ENCODE measurements around the gene SYT1. TPM values are rescaled to one million over a fixed set of nuclear protein-coding genes. Genes with fewer than 3 reads are reported as not detected.

SYT1 gene
- total and polyA plus RNA-seq, 8 donors = 0.16 to 1.2 (median 0.26) TPM

- intact Hi-C loops (cut with DNase I) = no loop called here
- Histone ChIP-seq H3K4me3 (no peak overlapping the region), H3K36me3 (no peaks in the 10 kb centered on the region), H3K9me3 (no peaks in the 10 kb centered on the region), H3K4me1 (no peaks in the 10 kb centered on the region), H3K27ac (no peak overlapping the region), H3K27me3 (no peaks in the 10 kb centered on the region)
- 54 to 55% methylated on average over 7 of the region's 7 CpGs for WGBS, 2 donors
- DNase-seq = no peak
- no peak for TF ChIP-seq CTCF (IDR thresholded peaks at IDR 0.05)
- no peak for ATAC-seq
- FAIRE-seq = no peak
Observed at GRCh38 chr12:79233341-79233781, 368.8 kb downstream of the SYT1 start.

- H3K36me3 ChIP-seq = no peaks in the 10 kb centered on the region
- H3K4me1 ChIP-seq = no peaks in the 10 kb centered on the region
- intact Hi-C loops (cut with DNase I) = no loop called here
- no peaks in the 10 kb centered on the region for H3K27me3 ChIP-seq
- no peak for FAIRE-seq
- no peak overlapping the region for H3K4me3 ChIP-seq
- DNase-seq = no peak
- no peak for TF ChIP-seq CTCF (IDR thresholded peaks at IDR 0.05)
- no peak for ATAC-seq
- 66 to 67% methylated on average over 4 of the region's 4 CpGs for WGBS, 2 donors
- no peak overlapping the region for H3K27ac ChIP-seq
- H3K9me3 ChIP-seq = no peaks in the 10 kb centered on the region
Observed at GRCh38 chr12:79236920-79237319, 372.3 kb downstream of the SYT1 start.

GRCh38 chr12:79238246-79238645, 373.7 kb downstream of the SYT1 start:
- intact Hi-C loops (cut with DNase I) = no loop called here
- 84 to 87% methylated on average over 3 of the region's 3 CpGs for WGBS, 2 donors
- no peak for ATAC-seq
- Histone ChIP-seq H3K4me3 (no peak overlapping the region), H3K4me1 (no peaks in the 10 kb centered on the region), H3K27me3 (no peaks in the 10 kb centered on the region), H3K9me3 (no peaks in the 10 kb centered on the region), H3K27ac (no peak overlapping the region), H3K36me3 (no peaks in the 10 kb centered on the region)
- no peak for DNase-seq
- TF ChIP-seq CTCF (IDR thresholded peaks at IDR 0.05) = no peak
- FAIRE-seq = no peak

- no peaks in the 10 kb centered on the region for H3K27me3 ChIP-seq
- H3K4me3 ChIP-seq = no peak overlapping the region
- no peaks in the 10 kb centered on the region for H3K4me1 ChIP-seq
- intact Hi-C loops (cut with DNase I) = no loop called here
- no peak for TF ChIP-seq CTCF (IDR thresholded peaks at IDR 0.05)
- no peak overlapping the region for H3K27ac ChIP-seq
- no peaks in the 10 kb centered on the region for H3K36me3 ChIP-seq
- no peaks in the 10 kb centered on the region for H3K9me3 ChIP-seq
- DNase-seq (no peak), FAIRE-seq (no peak), ATAC-seq (no peak)
- WGBS, 2 donors = 60 to 77% methylated on average over 2 of the region's 2 CpGs
Observed at GRCh38 chr12:79247494-79247893, 382.9 kb downstream of the SYT1 start.

- Histone ChIP-seq H3K4me3 (no peak overlapping the region), H3K27me3 (no peaks in the 10 kb centered on the region), H3K27ac (no peak overlapping the region), H3K36me3 (no peaks in the 10 kb centered on the region), H3K4me1 (no peaks in the 10 kb centered on the region), H3K9me3 (no peaks in the 10 kb centered on the region)
- 68 to 70% methylated on average over 4 of the region's 4 CpGs for WGBS, 2 donors
- no peak for TF ChIP-seq CTCF (IDR thresholded peaks at IDR 0.05)
- intact Hi-C loops (cut with DNase I) = no loop called here
- FAIRE-seq (no peak), ATAC-seq (no peak), DNase-seq (no peak)
Observed at GRCh38 chr12:79250186-79250585, 385.6 kb downstream of the SYT1 start.
